ENCODE measurements around the gene DOCK2.

The DOCK2 gene

GRCh38 chr5:170109059-170110031, 472.3 kb downstream of the DOCK2 start:
- no peak for DNase-seq

- DNase-seq: no peak
These were observed 473.5 kb downstream of the DOCK2 start for GRCh38 chr5:170110403-170111087.

- DNase-seq: no peak
These were observed 474.2 kb downstream of the DOCK2 start for GRCh38 chr5:170111088-170111785.

DNA sequence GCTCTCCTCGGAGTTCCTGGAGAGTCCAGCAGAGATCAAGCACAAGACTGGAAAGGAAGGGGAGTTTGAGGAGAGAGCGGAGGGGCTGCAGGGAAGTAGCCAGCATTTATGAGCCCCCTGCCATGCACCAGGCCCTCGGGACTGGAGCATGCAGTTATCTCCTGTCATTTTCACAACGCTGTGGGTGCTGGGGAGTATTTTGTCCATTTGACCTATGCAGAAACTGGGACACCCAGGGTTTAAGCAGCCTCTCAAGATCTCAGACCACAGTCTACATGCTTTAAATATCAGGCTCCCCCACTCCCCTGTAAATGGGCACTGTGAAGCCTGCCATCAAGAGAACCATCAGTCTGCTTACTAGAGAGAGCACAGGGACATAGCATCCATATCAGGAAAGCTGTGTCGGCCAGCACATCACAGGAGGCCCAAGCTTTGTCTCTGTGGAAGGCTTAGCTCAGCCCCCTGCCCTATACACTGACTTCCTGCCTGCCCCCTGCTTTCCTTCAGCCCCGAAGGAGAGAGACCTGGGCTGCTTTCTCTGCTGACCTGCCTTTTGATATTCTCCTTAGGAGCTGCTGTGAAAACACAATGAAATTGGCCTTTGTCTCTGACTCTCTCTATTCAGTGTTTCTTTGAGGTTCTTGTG, 475.9 kb downstream of the DOCK2 start:
- DNase-seq: no peak

DNA sequence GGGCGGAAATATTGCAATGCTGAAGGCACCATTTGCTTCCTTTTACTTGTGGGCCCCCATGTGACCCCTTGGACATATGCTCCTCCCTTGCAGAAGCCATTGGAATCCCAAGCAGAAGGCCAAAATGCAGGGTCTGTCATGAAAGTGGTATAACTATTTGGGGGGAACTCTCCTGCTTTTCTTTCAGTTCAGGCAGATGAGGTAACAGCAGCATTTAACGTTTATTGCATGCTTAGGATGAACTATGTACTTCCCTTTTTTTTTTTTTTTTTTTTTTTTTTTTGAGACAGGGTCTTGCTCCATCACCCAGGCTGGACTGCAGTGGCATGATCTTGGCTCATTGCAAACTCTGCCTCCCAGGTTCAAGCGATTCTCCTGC, 476.4 kb downstream of the DOCK2 start:
- DNase-seq: no peak

DNA sequence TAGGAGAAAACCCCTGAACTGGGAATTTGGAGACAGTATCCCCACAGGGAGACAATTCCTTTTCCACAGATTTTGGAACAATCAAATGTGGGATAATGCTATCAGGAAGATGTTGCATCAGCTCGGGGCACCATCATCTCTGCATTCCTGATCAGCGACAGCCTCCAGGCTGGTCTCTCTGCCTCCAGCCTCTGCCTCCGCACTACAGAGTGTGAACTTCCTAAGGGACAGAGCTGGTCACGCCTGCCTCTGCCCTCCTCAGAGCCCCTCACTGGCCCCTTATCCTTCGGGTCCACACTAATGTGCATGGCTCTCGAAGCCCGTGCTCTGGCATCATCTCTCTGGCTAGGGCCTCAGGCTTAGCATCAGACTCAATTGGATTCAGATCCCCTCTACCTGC, 477.2 kb downstream of the DOCK2 start:
- no peak for DNase-seq

DNA sequence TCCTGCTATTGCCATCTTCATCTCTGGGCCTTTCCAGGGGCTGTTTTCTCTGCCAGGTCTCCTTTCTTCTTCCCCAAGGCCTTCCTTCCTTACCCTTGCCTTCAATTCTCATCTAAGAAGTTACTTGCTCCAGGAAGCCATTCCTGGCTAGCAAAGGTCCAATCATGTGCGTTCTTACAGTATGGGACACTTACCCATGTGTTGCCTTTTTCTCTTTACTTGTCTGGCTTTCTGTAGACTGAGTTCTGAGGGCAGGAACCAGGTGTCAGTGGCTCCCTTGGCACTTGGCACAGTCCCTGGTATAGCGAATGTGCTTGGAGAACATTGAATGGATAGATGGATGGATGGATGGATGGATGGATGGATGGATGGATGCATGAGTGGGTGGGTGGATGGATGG, 478.9 kb downstream of the DOCK2 start:
- DNase-seq: no peak

- DNase-seq: no peak
These were observed 480.7 kb downstream of the DOCK2 start for GRCh38 chr5:170117736-170118135.

- DNase-seq: no peak
These were observed 483.5 kb downstream of the DOCK2 start for GRCh38 chr5:170120576-170120975.

GRCh38 chr5:170121321-170121720, 484.2 kb downstream of the DOCK2 start:
- no peak for DNase-seq

GRCh38 chr5:170126061-170126460, 489.0 kb downstream of the DOCK2 start:
- DNase-seq: no peak

GRCh38 chr5:170126626-170127025, 489.6 kb downstream of the DOCK2 start:
- DNase-seq: no peak

DNA sequence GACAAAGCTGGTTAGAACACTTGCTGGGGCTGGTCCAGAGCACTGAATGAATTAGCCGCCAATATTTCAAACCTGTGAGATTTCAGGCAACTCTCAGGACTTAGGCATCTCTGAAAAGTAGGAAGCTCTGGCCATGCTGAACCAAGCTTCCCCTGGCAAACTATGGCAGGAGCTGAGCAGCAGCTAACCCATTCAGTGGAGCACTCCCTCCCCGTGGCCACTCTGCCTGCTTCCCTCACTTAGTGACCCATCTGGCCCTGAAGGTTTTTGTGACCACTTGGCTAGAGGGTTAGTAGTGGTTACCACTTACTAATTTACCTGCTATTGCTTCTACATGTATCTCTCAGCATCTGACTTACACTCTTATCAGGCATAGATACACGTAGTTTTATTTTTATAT, 494.2 kb downstream of the DOCK2 start:
- no peak for DNase-seq

GRCh38 chr5:170132269-170132975, 495.3 kb downstream of the DOCK2 start:
- DNase-seq: no peak
